Fibroblast of mammary gland (primary cell): ENCODE measurements around the gene SLC7A6.

Experiments used
- DNase-seq: peaks from one replicate; pipeline ENCODE4 v3.0.0-alpha.2; 2010; ENCODE audit warnings: low read depth
- H3K4me3 ChIP-seq: 2 replicates; pipeline ENCODE4 v1.5.1; 2011; ENCODE audit warnings: low read depth, mild to moderate bottlenecking, low read length, moderate library complexity; ENCODE audit not compliant: control insufficient read depth
- TF ChIP-seq, protein P1 (sequence below): conservative IDR thresholded peaks from 2 replicates; pipeline ENCODE4 v1.5.1; 2011; ENCODE audit warnings: low read depth, low read length, inconsistent platforms; ENCODE audit not compliant: control insufficient read depth, insufficient read depth

The SLC7A6 gene

DNA sequence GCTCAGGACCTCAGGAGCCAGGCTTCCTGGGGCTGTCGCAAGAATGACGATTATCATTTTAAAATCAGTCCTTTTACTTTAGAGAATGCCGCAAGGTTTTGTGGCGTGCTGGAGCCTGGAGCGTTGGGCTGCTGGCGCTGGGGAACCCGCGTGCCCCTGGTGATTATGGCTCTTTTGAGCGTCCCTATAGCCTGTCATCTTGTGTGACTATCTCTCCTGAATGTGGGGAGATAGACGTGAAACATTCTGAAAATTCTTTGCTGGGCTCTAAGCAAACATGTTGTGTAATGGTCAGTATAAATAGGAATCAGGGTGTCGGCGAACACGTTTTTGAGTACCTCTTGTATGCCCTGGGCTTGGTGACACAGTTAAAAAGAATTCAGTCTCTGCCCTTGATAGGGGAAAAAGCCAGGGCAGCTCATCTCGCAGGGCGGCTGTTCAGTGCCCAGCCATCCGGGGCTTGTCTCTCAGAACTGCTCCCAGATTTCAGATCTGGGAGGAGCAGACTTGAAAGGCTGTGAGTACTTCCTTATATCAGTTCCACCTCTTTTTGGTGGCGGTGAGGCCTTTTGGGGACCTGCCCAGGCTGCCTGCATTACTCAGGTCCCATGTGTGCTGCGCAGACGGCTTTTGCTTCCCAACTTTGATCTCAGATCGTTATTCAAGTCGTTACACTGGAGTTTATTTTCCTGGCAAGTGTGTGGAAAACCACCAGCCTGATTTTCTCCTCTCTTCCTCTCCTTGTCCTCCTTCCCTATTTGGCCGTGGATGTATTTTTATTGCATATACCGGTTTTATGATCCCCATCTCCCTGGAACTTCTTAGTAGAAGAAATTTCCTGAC lies 973 bp downstream of the SLC7A6 start:
- TF ChIP-seq, protein P1, sequence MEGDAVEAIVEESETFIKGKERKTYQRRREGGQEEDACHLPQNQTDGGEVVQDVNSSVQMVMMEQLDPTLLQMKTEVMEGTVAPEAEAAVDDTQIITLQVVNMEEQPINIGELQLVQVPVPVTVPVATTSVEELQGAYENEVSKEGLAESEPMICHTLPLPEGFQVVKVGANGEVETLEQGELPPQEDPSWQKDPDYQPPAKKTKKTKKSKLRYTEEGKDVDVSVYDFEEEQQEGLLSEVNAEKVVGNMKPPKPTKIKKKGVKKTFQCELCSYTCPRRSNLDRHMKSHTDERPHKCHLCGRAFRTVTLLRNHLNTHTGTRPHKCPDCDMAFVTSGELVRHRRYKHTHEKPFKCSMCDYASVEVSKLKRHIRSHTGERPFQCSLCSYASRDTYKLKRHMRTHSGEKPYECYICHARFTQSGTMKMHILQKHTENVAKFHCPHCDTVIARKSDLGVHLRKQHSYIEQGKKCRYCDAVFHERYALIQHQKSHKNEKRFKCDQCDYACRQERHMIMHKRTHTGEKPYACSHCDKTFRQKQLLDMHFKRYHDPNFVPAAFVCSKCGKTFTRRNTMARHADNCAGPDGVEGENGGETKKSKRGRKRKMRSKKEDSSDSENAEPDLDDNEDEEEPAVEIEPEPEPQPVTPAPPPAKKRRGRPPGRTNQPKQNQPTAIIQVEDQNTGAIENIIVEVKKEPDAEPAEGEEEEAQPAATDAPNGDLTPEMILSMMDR: no peak
- peak; percentile 69 for DNase-seq
- peak overlapping the region; percentile 90 for H3K4me3 ChIP-seq

DNA sequence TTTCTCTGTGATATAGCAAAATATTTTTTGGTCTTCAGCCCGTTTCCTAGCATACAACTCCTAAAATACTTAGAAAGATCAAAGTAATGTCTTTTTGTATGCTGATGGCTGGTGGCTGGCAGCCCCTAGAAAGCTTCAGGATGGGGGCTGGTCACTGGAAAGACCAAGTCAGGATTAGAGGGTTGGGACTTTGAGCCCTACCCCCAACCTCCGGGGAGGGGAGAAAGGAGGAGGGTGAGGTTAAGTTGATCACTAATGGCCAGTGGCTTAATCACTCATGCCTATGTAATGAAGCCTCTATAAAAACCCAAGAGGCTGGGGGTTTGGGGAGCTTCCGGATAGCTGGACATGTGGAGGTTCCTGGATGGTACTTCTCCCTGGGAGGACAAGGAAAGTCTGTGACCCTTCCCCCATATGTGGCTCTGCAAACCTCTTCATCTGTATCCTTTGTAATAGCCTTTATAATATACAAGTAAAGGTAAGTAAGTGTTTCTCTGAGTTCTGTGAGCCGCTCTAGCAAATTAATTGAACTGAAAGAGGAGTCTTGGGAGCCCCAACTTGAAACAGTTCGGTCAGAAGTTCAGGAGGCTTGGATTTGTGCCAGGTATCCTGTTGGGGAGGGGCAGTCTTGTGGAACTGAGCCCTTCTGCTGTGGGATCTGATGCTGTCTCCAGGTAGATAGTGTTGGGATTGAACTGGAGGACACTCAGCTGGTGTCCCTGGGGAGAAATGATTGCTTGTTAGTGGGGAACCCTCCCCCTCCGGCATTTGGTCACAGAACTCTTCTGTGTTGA lies 3.5 kb downstream of the SLC7A6 start:
- H3K4me3 ChIP-seq: no peak overlapping the region
- TF ChIP-seq, protein P1: no peak
- no peak for DNase-seq

DNA sequence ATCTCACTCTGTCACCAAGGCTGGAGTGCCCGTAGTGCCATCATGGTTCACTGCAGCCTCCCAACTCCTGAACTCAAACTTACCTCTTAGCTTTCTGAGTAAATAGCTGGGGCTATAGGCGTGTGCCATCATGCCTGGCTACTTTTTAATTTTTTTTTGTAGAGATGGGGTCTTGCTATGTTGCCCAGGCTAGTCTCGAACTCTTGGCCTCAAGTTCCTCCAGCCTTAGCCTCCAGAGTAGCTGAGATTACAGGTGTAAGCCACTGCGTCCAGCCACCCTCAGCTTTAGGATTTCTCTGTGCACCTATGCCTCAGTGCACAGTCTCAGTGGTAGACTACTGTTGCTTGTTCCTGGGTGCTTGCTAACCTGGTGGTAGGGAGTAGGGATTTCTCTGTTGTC lies 5.5 kb downstream of the SLC7A6 start:
- TF ChIP-seq, protein P1: no peak
- no peak for DNase-seq
- no peak overlapping the region for H3K4me3 ChIP-seq

DNA sequence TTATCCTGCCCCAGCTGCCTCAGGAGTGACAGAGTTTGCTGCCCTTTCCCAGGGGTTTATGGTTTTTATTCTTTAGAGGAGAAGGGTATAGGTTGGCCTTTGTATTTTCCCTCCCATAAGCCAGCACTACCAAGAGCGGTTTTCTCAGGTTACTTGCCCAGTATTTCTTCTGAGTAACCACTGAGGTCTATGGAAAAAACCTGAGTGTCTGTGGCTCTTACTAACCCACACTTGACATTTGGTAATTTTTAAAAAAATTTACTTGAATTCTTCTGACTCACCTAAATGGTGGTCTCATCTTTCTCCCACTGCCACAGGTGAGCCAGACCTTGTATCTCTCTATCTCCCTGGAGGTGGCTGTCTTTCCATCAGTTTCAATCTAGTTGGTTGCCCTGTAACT lies 6.0 kb downstream of the SLC7A6 start:
- DNase-seq: no peak
- TF ChIP-seq, protein P1: no peak
- H3K4me3 ChIP-seq: no peak overlapping the region

DNA sequence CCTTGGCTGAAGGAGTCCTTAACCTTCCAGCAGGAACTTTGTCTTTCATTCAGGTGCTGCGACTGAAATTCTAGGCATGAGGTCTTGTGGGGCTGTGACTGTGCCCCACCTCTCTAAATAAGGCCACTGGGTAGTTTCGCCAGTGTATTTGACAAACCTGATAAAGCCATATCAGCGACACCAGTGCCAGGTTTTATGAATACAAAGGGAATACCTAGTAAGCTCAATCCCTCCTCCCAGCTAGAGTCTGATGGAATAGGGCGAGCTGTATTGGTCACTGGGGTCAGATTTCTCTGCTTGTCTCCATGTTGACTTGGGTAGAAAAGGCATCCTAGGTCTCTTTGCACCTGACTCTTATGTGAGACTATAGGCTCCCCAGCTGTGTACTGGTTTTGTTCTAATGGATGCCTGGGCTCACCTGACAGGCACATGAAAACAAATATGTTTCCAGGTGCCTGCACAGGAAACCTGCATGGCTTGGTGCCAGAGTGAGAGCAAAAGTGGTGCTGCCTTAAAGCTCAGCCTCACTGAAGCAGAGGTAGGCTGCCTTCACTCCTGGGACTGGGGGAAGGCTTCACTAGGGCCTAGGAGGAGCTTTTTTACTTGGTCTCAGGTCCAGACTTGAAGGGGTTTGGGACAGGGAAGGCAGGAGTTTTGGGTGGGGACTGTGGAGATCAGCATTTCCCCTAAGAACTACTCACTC lies 8.3 kb downstream of the SLC7A6 start:
- no peak overlapping the region for H3K4me3 ChIP-seq
- DNase-seq: no peak
- TF ChIP-seq, protein P1: no peak

DNA sequence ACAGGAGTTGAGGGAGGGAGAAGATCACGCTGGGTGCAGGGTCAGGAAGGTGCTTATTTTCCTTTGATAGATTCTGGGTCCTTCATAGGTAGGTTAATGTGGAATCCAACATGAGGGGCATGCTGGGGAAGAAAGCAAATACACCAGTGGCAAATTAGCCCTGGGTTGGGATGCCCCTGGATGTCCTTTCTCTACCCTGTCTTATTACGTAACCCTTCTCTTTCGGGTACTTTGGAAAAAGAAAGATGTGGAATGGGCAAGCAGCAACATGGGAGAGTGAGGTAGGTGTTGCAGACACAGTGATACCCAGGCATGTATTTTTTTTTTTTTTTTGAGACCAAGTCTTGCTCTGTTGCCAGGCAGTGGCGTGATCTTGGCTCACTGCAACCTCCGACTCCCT lies 9.1 kb downstream of the SLC7A6 start:
- H3K4me3 ChIP-seq: no peak overlapping the region
- no peak for DNase-seq
- TF ChIP-seq, protein P1: no peak
